Activated T-helper 9 cell treated with anti-CD3 and anti-CD28 coated beads, Interleukin-2, amount 50 U/mL, for 16 hours (primary cell): ENCODE results near the gene TBCC.

Experiments
- DNase-seq: peaks from one replicate; pipeline ENCODE4 v3.0.0-alpha.2; 2020; ENCODE audit warnings: low read depth

TBCC gene

GRCh38 chr6:42745640-42746462 lies at the start of gene TBCC:
TSS of gene TBCC (minus strand) at chr6:42746103. CDS start at chr6:42746073, 30 bp downstream.
- DNase-seq = peak; percentile 90

- no peak for DNase-seq
These were observed 49.7 kb upstream of the TBCC start for GRCh38 chr6:42795651-42796050.

GRCh38 chr6:42791706-42792320 lies 45.9 kb upstream of the TBCC start:
- DNase-seq = no peak

- DNase-seq = no peak
These were observed 44.8 kb upstream of the TBCC start for GRCh38 chr6:42790549-42791181.

DNA sequence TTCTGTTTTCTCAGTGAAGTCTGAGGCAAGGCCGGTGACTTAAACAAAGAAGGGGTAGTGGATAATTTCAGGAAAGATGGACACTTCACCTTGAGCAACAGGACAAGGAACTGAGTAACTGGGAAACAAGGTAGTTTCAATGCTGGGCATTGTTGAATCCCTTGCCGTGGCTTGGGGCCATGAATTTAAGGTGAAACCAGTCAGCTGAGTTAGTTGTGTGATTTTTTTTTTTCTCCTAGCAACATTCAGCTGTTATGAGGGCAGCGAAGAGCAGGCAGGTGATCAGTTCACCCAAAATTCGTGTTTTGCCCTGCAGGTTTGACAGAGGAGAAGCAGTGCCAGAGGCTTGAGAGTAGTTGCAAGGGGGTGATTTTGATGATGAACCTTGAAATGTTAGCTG lies 42.8 kb upstream of the TBCC start:
- no peak for DNase-seq

DNA sequence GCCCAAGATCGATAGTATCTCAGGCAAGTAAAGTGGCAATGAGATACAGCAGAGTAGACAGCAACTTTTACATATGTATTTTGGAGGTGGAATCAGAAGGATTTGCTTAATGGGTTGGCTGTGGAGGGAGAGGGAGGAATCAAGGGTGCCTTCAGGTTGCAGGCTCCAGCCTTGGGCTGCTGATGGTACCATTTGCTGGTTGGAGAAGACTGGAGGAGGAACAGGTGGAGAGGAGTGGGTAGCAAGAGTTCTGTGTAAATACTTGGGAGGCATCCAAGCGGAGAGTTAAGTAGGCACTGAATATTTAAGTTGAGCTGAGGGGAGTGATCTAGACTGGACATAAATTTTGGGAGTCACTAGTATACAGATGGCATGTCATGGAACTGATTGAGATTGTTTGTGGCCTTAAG lies 41.2 kb upstream of the TBCC start:
- no peak for DNase-seq

DNA sequence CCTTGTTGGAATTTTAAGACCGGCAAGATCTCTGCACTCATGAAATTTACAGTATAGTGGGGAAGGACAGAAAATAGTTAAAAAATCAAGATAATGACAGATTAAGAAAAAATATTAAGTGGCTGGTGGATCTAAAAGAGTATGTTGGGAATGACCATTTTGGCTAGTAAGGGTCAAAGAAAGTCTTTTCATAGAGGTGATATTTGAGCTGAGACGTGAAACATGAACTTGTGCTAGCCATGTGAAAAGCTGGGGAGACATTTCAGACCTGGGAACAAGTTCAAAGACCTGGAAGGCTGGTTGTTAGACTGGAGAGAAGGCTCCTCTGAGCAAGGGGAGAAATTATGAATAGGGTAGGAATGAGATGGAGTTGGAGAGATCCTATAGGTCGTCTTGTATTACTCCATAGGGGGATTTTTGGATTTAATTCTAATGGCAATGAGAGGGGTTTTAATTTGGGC lies 40.7 kb upstream of the TBCC start:
- DNase-seq = no peak

DNA sequence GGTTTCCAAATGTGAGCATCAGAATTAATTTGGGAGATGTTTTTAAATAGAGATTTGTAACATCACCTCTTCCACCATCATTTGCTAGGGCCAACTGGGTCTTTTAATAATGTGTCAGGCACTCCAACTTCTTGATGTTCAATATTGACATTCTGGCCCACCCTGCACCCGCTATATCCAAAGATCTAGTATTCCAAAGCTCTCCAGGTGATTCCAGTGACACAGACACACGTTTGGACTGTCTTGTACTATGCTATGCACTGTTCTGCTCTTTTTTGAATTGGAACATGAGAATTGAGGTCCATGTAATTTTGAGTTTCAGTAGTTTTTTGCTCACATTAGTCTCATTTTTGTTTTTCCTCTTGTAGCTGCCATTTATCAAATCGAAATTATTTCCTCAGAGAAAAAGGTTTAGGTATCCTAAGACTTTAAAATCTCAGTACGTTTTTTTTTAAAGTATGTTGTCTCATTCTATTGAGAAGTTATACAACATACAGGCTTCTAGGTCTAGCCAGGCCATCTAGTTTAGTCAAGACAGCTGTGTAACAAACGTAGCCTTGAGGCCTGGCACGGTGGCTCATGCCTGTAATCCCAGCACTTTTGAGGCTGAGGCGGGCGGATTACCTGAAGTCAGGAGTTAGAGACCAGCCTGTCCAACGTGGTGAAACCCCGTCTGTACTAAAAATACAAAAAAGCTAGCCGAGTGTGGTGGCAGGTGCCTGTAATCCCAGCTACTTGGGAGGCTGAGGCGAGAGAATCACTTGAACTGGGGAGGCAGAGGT lies 39.0 kb upstream of the TBCC start:
- DNase-seq = no peak

GRCh38 chr6:42783876-42784642 lies 38.2 kb upstream of the TBCC start:
- no peak for DNase-seq

GRCh38 chr6:42783177-42783875 lies 37.4 kb upstream of the TBCC start:
- peak; percentile 63 for DNase-seq

DNA sequence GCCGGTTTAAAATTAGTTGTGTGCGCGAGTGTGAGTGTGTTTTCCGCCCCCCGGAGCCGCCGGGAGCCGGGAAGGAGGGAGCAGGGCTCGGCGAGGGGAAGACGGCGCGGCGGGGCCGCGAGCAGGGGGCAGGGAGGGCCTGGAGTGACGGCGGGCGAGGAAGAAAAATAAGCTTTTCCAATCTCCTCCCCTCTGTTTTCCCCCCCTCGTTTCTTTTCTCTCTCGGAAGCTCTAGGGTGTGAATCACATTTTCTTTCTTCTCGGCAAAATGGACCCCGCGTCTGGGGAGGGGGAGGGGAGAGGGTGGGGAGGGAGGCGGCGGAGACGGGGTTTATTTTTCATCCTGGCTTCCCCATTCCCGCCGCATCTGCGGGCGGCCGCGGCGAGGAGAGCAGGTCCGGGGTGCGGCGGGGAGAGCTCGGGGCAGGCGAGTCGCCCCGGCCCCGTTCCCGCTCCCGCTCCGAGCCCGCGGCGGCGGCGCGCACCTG lies 36.8 kb upstream of the TBCC start:
- DNase-seq = peak; percentile 67

GRCh38 chr6:42781796-42782688 lies 36.1 kb upstream of the TBCC start, which contains the start of gene BICRAL:
TSS of gene BICRAL (plus strand) at chr6:42782052. CDS start at chr6:42822023, 39,971 bp downstream.
- peak; percentile 55 for DNase-seq

GRCh38 chr6:42781546-42781795 lies 35.6 kb upstream of the TBCC start:
- no peak for DNase-seq

GRCh38 chr6:42779521-42779920 lies 33.6 kb upstream of the TBCC start:
- no peak for DNase-seq

- no peak for DNase-seq
These were observed 32.2 kb upstream of the TBCC start for GRCh38 chr6:42778122-42778521.

DNA sequence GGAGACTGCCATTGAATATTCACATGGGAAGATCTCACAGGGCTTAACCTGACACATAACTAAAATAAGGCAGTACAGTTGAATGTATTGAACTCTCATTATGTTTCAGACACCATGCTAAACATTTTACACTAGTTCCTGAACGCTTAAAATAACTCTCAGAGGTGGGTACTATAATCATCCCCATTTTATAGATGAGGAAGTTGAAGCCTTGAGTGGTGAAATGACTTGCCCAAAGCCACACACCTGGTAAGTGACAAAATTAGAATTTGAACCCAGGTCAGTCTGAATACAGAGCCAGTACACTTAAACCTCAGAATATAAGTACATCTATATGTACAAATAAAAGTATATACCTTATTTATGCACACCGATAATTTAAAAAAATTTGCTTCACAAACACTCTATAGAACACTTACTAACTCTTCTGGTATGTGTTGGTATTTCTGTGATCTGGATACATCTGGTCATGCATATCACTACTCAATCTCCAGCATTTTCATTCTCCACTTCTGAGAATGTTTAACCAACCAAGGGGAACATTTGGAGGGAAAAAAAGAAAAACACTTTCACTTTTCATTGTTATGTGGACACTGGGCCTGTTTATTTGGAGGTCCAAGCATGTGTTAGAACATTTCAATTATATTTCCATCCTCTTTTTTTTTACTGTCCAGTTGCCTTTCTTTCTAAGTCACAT lies 31.4 kb upstream of the TBCC start:
- no peak for DNase-seq

DNA sequence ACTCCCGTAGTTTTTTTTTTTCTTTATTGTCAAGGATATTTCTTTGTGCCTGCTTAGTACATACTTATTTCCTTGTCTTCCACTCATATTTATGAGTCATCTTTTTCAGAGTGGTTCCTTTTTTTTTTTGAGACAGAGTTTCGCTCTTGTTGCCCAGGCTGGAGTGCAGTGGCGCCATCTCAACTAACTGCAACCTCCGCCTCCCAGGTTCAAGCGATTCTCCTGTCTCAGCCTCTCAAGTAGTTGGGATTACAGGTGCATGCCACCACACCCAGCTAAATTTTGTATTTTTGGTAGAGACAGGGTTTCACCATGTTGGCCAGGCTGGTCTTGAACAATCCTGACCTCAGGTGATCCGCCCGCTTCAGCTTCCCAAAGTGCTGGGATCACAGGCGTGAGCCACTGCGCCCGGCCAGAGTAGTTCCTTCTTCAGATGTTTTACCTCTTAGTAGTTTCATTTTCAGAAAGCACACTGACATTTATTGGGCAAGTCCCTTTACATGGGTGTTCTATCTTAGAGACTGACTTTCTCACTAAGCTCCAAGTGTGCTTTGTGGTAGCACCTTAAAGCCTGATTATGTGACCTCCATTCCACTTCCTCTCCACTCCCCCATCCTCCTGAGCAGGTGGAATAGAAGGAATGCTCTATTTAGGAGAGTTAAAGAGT lies 29.1 kb upstream of the TBCC start:
- DNase-seq = peak; percentile 21

- peak; percentile 8 for DNase-seq
These were observed 28.3 kb upstream of the TBCC start for GRCh38 chr6:42774201-42774600.

DNA sequence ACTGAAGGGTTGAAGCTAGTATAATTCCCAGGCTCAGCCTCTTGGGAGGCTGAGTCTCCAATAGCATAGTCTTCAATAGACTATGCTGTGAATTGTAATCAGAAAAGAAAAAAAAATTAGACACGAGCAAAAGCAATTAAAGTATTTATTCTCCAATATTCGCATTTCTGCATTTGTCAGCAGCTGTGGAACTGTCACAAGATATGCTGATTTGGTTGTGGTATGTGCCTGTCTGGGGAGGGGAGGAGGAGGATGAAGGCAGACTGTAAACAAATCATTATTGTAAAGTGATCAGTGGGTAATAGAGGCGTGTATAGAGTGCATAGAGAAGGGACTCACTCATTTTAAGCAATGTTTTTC lies 25.8 kb upstream of the TBCC start:
- DNase-seq = no peak
